ENCODE measurements around the gene PPP1R9A. TPM values are rescaled to one million over a fixed set of nuclear protein-coding genes. Genes with fewer than 3 reads are reported as not detected.

The PPP1R9A gene
- total RNA-seq, 1 donor, result 0.45 TPM

DNA sequence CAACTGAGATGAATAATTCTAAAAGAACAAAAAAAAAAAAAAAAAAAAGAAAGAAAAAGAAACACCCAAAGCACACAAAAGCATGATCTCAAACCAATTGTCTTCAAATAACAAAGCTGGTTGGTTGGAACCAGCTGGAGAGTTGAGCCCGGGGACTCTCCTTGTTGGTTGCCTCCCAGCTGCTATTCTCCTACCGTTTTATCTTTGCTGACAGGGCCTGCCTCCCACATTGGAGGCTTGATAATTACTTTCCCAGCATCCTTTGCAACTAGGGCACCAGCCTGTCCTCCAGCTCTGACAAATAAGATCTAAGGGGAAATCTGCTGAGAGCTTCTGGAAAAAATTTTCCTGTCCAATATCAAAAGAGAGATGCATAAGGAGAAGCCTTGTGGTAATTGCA, 410.2 kb downstream of the PPP1R9A start:
- no peak for TF ChIP-seq CTCF (IDR thresholded peaks at IDR 0.05; ENCODE audit: insufficient read depth, low read length)
- no peak for DNase-seq (ENCODE audit: low read depth)
- no peak overlapping the region for H3K4me3 ChIP-seq (ENCODE audit: low read depth, low read length)

- TF ChIP-seq CTCF (IDR thresholded peaks at IDR 0.05; ENCODE audit: insufficient read depth, low read length), result no peak
- no peak overlapping the region for H3K4me3 ChIP-seq (ENCODE audit: low read depth, low read length)
- no peak for DNase-seq (ENCODE audit: low read depth)
Observed at GRCh38 chr7:95317966-95318365, 410.6 kb downstream of the PPP1R9A start.

- H3K4me3 ChIP-seq (ENCODE audit: low read depth, low read length), result no peak overlapping the region
- TF ChIP-seq CTCF (IDR thresholded peaks at IDR 0.05; ENCODE audit: insufficient read depth, low read length), result no peak
- no peak for DNase-seq (ENCODE audit: low read depth)
Observed at GRCh38 chr7:95318501-95319100, 411.2 kb downstream of the PPP1R9A start.

- DNase-seq (ENCODE audit: low read depth), result no peak
- no peak for TF ChIP-seq CTCF (IDR thresholded peaks at IDR 0.05; ENCODE audit: insufficient read depth, low read length)
- no peak overlapping the region for H3K4me3 ChIP-seq (ENCODE audit: low read depth, low read length)
Observed at GRCh38 chr7:95319570-95319969, 412.2 kb downstream of the PPP1R9A start.

DNA sequence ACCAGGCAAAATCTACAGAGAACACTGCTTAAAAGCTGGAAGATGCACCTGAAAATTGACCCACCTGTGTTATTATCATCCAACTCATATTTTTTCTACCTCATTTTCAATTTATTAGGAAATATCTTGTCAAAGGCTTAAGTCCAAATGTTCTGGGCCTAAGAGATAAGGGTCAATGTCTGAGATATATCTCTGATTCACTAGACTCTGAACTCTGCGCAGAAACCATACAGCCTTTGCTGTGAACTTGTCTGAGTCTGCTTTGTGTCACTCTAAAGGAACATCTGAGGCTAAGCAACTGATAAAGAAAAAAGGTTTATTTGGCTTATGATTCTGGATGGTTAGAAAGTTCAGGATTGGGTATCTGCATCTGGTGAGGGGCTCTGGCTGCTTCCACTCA, 413.3 kb downstream of the PPP1R9A start:
- TF ChIP-seq CTCF (IDR thresholded peaks at IDR 0.05; ENCODE audit: insufficient read depth, low read length), result no peak

DNA sequence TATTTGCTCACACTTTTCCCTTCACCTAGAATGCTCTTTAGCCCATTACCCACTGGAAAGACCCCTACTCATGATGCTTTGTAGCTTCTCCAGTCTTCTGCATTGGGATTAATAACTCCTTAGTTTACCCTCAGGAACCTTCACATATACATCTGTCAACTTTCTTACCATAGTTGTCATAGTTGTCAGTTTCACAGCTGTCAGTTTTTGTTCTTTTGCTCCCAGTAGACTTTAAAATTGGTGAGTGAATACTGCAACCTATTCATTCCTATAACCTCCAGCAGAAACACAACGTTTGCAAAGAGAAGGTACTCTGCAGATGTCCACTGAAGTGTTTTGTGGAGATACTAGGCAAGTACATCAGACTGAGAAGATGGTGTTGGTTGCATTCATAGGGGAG, 414.3 kb downstream of the PPP1R9A start:
- H3K4me3 ChIP-seq (ENCODE audit: low read depth, low read length), result no peak overlapping the region
- DNase-seq (ENCODE audit: low read depth), result no peak
- TF ChIP-seq CTCF (IDR thresholded peaks at IDR 0.05; ENCODE audit: insufficient read depth, low read length), result no peak

More for the DNA sequence above, 413.3 kb downstream of the PPP1R9A start:
- DNase-seq (ENCODE audit: low read depth), result no peak
- H3K4me3 ChIP-seq (ENCODE audit: low read depth, low read length), result no peak overlapping the region

- H3K4me3 ChIP-seq (ENCODE audit: low read depth, low read length), result no peak overlapping the region
- TF ChIP-seq CTCF (IDR thresholded peaks at IDR 0.05; ENCODE audit: insufficient read depth, low read length), result no peak
- DNase-seq (ENCODE audit: low read depth), result no peak
Observed at GRCh38 chr7:95322396-95322795, 415.0 kb downstream of the PPP1R9A start.

Data from fibroblast of the aortic adventitia (primary cell).